HepG2 (cell line): ENCODE data around the gene PDLIM7. TPM values are rescaled to one million over a fixed set of nuclear protein-coding genes. Genes with fewer than 3 reads are reported as not detected.

ENCODE experiments used
- ARNT2 ChIP-seq: sonication (generic); formaldehyde crosslinking; IDR thresholded peaks from 2 replicates; pipeline ENCODE4 v1.8.0; 2022; ENCODE audit warnings: mild to moderate bottlenecking, low read depth, missing genetic modification reagents, moderate library complexity
- ATAD3A ChIP-seq: sonication (generic); formaldehyde crosslinking; IDR thresholded peaks from 2 replicates; pipeline ENCODE4 v1.4.0; 2020; ENCODE audit warnings: missing genetic modification reagents
- CEBPG ChIP-seq: IDR thresholded peaks from 2 replicates; pipeline ENCODE4 v1.6.1; 2016
- EEA1 ChIP-seq: sonication (generic); formaldehyde crosslinking; IDR thresholded peaks from 2 replicates; pipeline ENCODE4 v1.5.1; 2020; ENCODE audit warnings: mild to moderate bottlenecking, missing genetic modification reagents, borderline replicate concordance
- GATAD2A ChIP-seq: IDR thresholded peaks from 2 replicates; pipeline ENCODE4 v1.6.1; 2016
- GZF1 ChIP-seq: sonication (generic); formaldehyde crosslinking; IDR thresholded peaks from 2 replicates; pipeline ENCODE4 v1.5.1; 2020; ENCODE audit warnings: mild to moderate bottlenecking, missing genetic modification reagents
- NFE2 ChIP-seq: sonication (generic); formaldehyde crosslinking; IDR thresholded peaks from 2 replicates; pipeline ENCODE4 v1.4.0; 2020; ENCODE audit warnings: missing genetic modification reagents
- SMYD3 ChIP-seq: sonication (generic); formaldehyde crosslinking; IDR thresholded peaks from 2 replicates; pipeline ENCODE4 v1.8.1; 2023; ENCODE audit warnings: mild to moderate bottlenecking, missing genetic modification reagents
- SOX5 ChIP-seq: IDR thresholded peaks from 2 replicates; pipeline ENCODE4 v1.6.1; 2016; ENCODE audit warnings: borderline replicate concordance
- TAF15 ChIP-seq: fragments of 200-400 bp; formaldehyde crosslinking; IDR thresholded peaks from one replicate; pipeline ENCODE4 v1.6.1; 2018; ENCODE audit warnings: mild to moderate bottlenecking, low read depth, low read length; ENCODE audit not compliant: poor library complexity, severe bottlenecking
- TCF7L2 ChIP-seq: IDR thresholded peaks from 2 replicates; pipeline ENCODE4 v1.6.1; 2011; ENCODE audit warnings: mild to moderate bottlenecking, low read depth, low read length, moderate library complexity
- ZMYM2 ChIP-seq: sonication (generic); formaldehyde crosslinking; IDR thresholded peaks from 2 replicates; pipeline ENCODE4 v1.8.0; 2022; ENCODE audit warnings: mild to moderate bottlenecking, missing genetic modification reagents
- ZNF101 ChIP-seq: sonication (generic); formaldehyde crosslinking; IDR thresholded peaks from 2 replicates; pipeline ENCODE4 v1.4.0; 2020; ENCODE audit warnings: mild to moderate bottlenecking, low read depth, missing genetic modification reagents, borderline replicate concordance
- ZNF292 ChIP-seq: sonication (generic); formaldehyde crosslinking; IDR thresholded peaks from 2 replicates; pipeline ENCODE4 v1.8.1; 2022; ENCODE audit warnings: mild to moderate bottlenecking, low read depth, missing genetic modification reagents, borderline replicate concordance
- ZNF367 ChIP-seq: sonication (generic); formaldehyde crosslinking; IDR thresholded peaks from 2 replicates; pipeline ENCODE4 v1.4.0; 2020; ENCODE audit warnings: missing genetic modification reagents, borderline replicate concordance
- ZNF724P ChIP-seq: sonication (generic); formaldehyde crosslinking; IDR thresholded peaks from 2 replicates; pipeline ENCODE4 v1.8.0; 2022; ENCODE audit warnings: missing genetic modification reagents, borderline replicate concordance
- ZSCAN30 ChIP-seq: sonication (generic); formaldehyde crosslinking; IDR thresholded peaks from 2 replicates; pipeline ENCODE4 v1.5.0; 2020; ENCODE audit warnings: mild to moderate bottlenecking, missing genetic modification reagents
- polyA plus RNA-seq, 8 experiments: library from polyadenylated mRNA; depleted of rRNA in 3 of 8; stranded (reverse) in 7 of 8; unstranded in 1 of 8; fragments of >200 nt; fragmentation: Illumina TruSeq in 4 of 8; extraction: Trizol in 4 of 8; gene quantifications; 2 replicates each; pipeline versions ENCODE4 v1.2.1 to v1.2.3, GENCODE V29; 2011 to 2016; ENCODE audit warnings: low read depth in 4 of 8, missing spikeins in 1 of 8, mixed read lengths in 1 of 8; ENCODE audit not compliant: insufficient read depth in 1 of 8
- total RNA-seq, 5 experiments: library from RNA; depleted of rRNA; stranded (reverse); fragments of >200 nt; fragmentation: Illumina TruSeq; extraction: Trizol; gene quantifications; 2 replicates each; pipeline ENCODE4 v1.2.3, GENCODE V29; 2016; ENCODE audit warnings: low read depth in 1 of 5
- TF ChIP-seq, protein P1 (sequence below): sonication (generic); formaldehyde crosslinking; IDR thresholded peaks from 2 replicates; pipeline ENCODE4 v1.4.0; 2020; ENCODE audit warnings: missing genetic modification reagents, borderline replicate concordance
- TF ChIP-seq, protein P2 (sequence below): sonication (generic); formaldehyde crosslinking; conservative IDR thresholded peaks from 2 replicates; pipeline ENCODE4 v1.4.0; 2020; ENCODE audit warnings: missing genetic modification reagents
- TF ChIP-seq, protein P3 (sequence below): sonication (generic); formaldehyde crosslinking; IDR thresholded peaks from 2 replicates; pipeline ENCODE4 v1.4.0; 2020; ENCODE audit warnings: low read depth, mild to moderate bottlenecking, missing genetic modification reagents
- TF ChIP-seq, protein P4 (sequence below): sonication (generic); formaldehyde crosslinking; IDR thresholded peaks from 2 replicates; pipeline ENCODE4 v1.5.0; 2020; ENCODE audit warnings: missing genetic modification reagents
- TF ChIP-seq, protein P5 (sequence below): sonication (generic); formaldehyde crosslinking; IDR thresholded peaks from 2 replicates; pipeline ENCODE4 v1.8.0; 2022; ENCODE audit warnings: missing genetic modification reagents, mild to moderate bottlenecking, borderline replicate concordance

Gene PDLIM7
- total and polyA plus RNA-seq, 2 of the 13 experiments (the other 11 are each of a cell fraction or from before 2014, with no cell fraction given), result 21.1 to 31.3 TPM

DNA sequence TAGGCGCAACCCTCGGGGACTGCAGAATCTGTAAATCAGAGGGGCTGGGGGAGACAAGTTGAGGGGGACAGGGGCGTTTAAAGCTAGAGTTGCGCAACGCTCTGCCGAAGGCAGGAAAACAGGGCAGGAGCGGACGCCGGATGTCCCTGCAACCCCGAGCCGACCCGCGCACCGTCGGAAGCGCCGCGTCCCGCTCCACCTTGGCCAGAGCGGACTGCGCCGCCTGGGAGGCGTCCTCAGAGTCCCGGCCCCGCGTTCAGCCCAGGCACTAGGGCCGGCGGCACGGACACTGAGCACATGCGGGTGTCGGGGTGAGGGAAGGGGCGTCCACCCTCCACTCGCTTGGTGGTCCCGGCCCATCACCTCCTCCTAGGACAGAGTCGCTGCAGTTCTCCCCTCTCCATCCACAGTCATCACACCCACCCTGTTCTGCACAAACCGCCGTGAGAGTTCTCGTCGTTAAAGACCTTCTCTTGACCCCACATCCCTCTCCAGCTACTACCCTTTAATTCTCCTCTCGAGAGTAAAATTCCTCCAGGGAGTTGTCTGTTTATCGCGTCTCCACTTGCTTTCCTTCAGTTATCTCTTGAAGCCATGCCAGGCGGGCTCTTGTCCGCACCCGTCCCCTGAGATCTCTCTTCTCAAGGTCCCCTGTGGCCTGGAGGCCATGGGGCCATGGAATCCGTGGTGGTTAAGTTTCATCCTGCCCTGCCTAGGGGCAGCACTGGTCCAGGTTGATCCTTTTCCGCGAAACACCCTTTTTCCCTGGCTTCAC, 796 bp upstream of the PDLIM7 start (continued):
- TF ChIP-seq SMYD3 (CRISPR knock-in tag) (no peak), ZNF292 (no peak), ZMYM2 (CRISPR knock-in tag) (peak; percentile 38), TCF7L2 (no peak), TAF15 (no peak), ATAD3A (CRISPR knock-in tag) (no peak), ARNT2 (CRISPR knock-in tag) (no peak), NFE2 (CRISPR knock-in tag) (no peak), GATAD2A (CRISPR knock-in tag) (0 out of 2 replicates have a peak, but pooled peaks have one; percentile 19), GZF1 (CRISPR knock-in tag) (no peak), ZNF724P (CRISPR knock-in tag) (no peak), CEBPG (CRISPR knock-in tag) (peak; percentile 84), ZSCAN30 (CRISPR knock-in tag) (no peak), ZNF101 (no peak), SOX5 (no peak), ZNF367 (CRISPR knock-in tag) (no peak), EEA1 (no peak)
- TF ChIP-seq, protein P1, sequence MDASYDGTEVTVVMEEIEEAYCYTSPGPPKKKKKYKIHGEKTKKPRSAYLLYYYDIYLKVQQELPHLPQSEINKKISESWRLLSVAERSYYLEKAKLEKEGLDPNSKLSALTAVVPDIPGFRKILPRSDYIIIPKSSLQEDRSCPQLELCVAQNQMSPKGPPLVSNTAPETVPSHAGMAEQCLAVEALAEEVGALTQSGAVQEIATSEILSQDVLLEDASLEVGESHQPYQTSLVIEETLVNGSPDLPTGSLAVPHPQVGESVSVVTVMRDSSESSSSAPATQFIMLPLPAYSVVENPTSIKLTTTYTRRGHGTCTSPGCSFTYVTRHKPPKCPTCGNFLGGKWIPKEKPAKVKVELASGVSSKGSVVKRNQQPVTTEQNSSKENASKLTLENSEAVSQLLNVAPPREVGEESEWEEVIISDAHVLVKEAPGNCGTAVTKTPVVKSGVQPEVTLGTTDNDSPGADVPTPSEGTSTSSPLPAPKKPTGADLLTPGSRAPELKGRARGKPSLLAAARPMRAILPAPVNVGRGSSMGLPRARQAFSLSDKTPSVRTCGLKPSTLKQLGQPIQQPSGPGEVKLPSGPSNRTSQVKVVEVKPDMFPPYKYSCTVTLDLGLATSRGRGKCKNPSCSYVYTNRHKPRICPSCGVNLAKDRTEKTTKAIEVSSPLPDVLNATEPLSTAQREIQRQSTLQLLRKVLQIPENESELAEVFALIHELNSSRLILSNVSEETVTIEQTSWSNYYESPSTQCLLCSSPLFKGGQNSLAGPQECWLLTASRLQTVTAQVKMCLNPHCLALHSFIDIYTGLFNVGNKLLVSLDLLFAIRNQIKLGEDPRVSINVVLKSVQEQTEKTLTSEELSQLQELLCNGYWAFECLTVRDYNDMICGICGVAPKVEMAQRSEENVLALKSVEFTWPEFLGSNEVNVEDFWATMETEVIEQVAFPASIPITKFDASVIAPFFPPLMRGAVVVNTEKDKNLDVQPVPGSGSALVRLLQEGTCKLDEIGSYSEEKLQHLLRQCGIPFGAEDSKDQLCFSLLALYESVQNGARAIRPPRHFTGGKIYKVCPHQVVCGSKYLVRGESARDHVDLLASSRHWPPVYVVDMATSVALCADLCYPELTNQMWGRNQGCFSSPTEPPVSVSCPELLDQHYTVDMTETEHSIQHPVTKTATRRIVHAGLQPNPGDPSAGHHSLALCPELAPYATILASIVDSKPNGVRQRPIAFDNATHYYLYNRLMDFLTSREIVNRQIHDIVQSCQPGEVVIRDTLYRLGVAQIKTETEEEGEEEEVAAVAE (CRISPR knock-in tag), result no peak
- TF ChIP-seq, protein P2, sequence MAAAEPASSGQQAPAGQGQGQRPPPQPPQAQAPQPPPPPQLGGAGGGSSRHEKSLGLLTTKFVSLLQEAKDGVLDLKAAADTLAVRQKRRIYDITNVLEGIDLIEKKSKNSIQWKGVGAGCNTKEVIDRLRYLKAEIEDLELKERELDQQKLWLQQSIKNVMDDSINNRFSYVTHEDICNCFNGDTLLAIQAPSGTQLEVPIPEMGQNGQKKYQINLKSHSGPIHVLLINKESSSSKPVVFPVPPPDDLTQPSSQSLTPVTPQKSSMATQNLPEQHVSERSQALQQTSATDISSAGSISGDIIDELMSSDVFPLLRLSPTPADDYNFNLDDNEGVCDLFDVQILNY (CRISPR knock-in tag), result no peak
- TF ChIP-seq, protein P3, sequence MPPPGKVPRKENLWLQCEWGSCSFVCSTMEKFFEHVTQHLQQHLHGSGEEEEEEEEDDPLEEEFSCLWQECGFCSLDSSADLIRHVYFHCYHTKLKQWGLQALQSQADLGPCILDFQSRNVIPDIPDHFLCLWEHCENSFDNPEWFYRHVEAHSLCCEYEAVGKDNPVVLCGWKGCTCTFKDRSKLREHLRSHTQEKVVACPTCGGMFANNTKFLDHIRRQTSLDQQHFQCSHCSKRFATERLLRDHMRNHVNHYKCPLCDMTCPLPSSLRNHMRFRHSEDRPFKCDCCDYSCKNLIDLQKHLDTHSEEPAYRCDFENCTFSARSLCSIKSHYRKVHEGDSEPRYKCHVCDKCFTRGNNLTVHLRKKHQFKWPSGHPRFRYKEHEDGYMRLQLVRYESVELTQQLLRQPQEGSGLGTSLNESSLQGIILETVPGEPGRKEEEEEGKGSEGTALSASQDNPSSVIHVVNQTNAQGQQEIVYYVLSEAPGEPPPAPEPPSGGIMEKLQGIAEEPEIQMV (CRISPR knock-in tag), result peak; percentile 84; the same call in 1 of the 2 replicates
- TF ChIP-seq, protein P4, sequence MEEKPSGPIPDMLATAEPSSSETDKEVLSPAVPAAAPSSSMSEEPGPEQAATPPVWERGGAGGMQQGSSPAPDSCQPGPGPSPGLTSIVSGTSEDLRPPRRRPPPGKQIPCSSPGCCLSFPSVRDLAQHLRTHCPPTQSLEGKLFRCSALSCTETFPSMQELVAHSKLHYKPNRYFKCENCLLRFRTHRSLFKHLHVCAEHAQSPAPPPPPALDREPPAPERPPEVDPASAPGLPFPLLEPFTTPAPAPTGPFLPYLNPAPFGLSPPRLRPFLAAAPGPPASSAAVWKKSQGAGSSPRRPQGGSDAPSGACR (CRISPR knock-in tag), result no peak
- TF ChIP-seq, protein P5, sequence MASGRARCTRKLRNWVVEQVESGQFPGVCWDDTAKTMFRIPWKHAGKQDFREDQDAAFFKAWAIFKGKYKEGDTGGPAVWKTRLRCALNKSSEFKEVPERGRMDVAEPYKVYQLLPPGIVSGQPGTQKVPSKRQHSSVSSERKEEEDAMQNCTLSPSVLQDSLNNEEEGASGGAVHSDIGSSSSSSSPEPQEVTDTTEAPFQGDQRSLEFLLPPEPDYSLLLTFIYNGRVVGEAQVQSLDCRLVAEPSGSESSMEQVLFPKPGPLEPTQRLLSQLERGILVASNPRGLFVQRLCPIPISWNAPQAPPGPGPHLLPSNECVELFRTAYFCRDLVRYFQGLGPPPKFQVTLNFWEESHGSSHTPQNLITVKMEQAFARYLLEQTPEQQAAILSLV (CRISPR knock-in tag), result 0 out of 2 replicates have a peak, but pooled peaks have one; percentile 4
